ENCODE measurements around the gene ZFAND6.
"Not testable (repeated sequence)": the region's sequence is repeated elsewhere in the genome, so short reads cannot be mapped to it uniquely, and the experiment has no call there.

Gene ZFAND6

GRCh38 chr15:80095511-80095910 lies 36.0 kb downstream of the ZFAND6 start:
- H3K27me3 ChIP-seq (ENCODE audit: insufficient read depth, poor library complexity, severe bottlenecking) = no peaks in the 10 kb centered on the region
- peaks cover 10% of the 10 kb centered on the region; the same call in 1 of the 2 replicates for H3K36me3 ChIP-seq (ENCODE audit: low read depth)
- no peak for ATAC-seq (ENCODE audit: low read depth)
- no peak overlapping the region for H3K4me3 ChIP-seq (ENCODE audit: severe bottlenecking)
- TF ChIP-seq CTCF (IDR thresholded peaks at IDR 0.05; ENCODE audit: poor library complexity, severe bottlenecking) = no peak
- H3K4me1 ChIP-seq (ENCODE audit: insufficient read depth, poor library complexity, severe bottlenecking) = peaks cover 10% of the 10 kb centered on the region
- H3K9me3 ChIP-seq (ENCODE audit: severe bottlenecking) = no peaks in the 10 kb centered on the region
- no peak for DNase-seq (ENCODE audit: low spot score)
- H3K27ac ChIP-seq (ENCODE audit: poor library complexity, severe bottlenecking) = no peak overlapping the region

- Histone ChIP-seq H3K27ac (ENCODE audit: poor library complexity, severe bottlenecking) (no peak overlapping the region), H3K36me3 (ENCODE audit: low read depth) (peaks cover 10% of the 10 kb centered on the region; the same call in 1 of the 2 replicates), H3K4me3 (ENCODE audit: severe bottlenecking) (no peak overlapping the region), H3K9me3 (ENCODE audit: severe bottlenecking) (no peaks in the 10 kb centered on the region), H3K4me1 (ENCODE audit: insufficient read depth, poor library complexity, severe bottlenecking) (peaks cover 10% of the 10 kb centered on the region), H3K27me3 (ENCODE audit: insufficient read depth, poor library complexity, severe bottlenecking) (no peaks in the 10 kb centered on the region)
- ATAC-seq (ENCODE audit: low read depth) (no peak), DNase-seq (ENCODE audit: low spot score) (no peak)
- TF ChIP-seq CTCF (IDR thresholded peaks at IDR 0.05; ENCODE audit: poor library complexity, severe bottlenecking) = no peak
Observed at GRCh38 chr15:80095969-80096368, 36.5 kb downstream of the ZFAND6 start.

- DNase-seq (ENCODE audit: low spot score) = no peak
- no peak for ATAC-seq (ENCODE audit: low read depth)
- TF ChIP-seq CTCF (IDR thresholded peaks at IDR 0.05; ENCODE audit: poor library complexity, severe bottlenecking) = no peak
- H3K4me3 ChIP-seq (ENCODE audit: severe bottlenecking) = no peak overlapping the region
- H3K36me3 ChIP-seq (ENCODE audit: low read depth) = peaks cover 10% of the 10 kb centered on the region; the same call in 1 of the 2 replicates
- no peaks in the 10 kb centered on the region for H3K27me3 ChIP-seq (ENCODE audit: insufficient read depth, poor library complexity, severe bottlenecking)
- H3K9me3 ChIP-seq (ENCODE audit: severe bottlenecking) = no peaks in the 10 kb centered on the region
- H3K4me1 ChIP-seq (ENCODE audit: insufficient read depth, poor library complexity, severe bottlenecking) = peaks cover 10% of the 10 kb centered on the region
- no peak overlapping the region for H3K27ac ChIP-seq (ENCODE audit: poor library complexity, severe bottlenecking)
Observed at GRCh38 chr15:80098341-80098740, 38.9 kb downstream of the ZFAND6 start.

GRCh38 chr15:80099241-80099640 lies 39.8 kb downstream of the ZFAND6 start:
- no peak overlapping the region for H3K4me3 ChIP-seq (ENCODE audit: severe bottlenecking)
- no peaks in the 10 kb centered on the region for H3K9me3 ChIP-seq (ENCODE audit: severe bottlenecking)

GRCh38 chr15:80099662-80100061 lies 40.2 kb downstream of the ZFAND6 start:
- not testable (repeated sequence) for H3K9me3 ChIP-seq (ENCODE audit: severe bottlenecking); H3K27me3 ChIP-seq (ENCODE audit: insufficient read depth, poor library complexity, severe bottlenecking); H3K4me3 ChIP-seq (ENCODE audit: severe bottlenecking); DNase-seq (ENCODE audit: low spot score); ATAC-seq (ENCODE audit: low read depth); H3K4me1 ChIP-seq (ENCODE audit: insufficient read depth, poor library complexity, severe bottlenecking); H3K27ac ChIP-seq (ENCODE audit: poor library complexity, severe bottlenecking)
- peaks cover 12% of the 10 kb centered on the region; the same call in 1 of the 2 replicates for H3K36me3 ChIP-seq (ENCODE audit: low read depth)

More at GRCh38 chr15:80099241-80099640, 39.8 kb downstream of the ZFAND6 start:
- H3K27me3 ChIP-seq (ENCODE audit: insufficient read depth, poor library complexity, severe bottlenecking) = no peaks in the 10 kb centered on the region
- H3K36me3 ChIP-seq (ENCODE audit: low read depth) = peaks cover 10% of the 10 kb centered on the region; the same call in 1 of the 2 replicates
- no peak for DNase-seq (ENCODE audit: low spot score)
- no peak for TF ChIP-seq CTCF (IDR thresholded peaks at IDR 0.05; ENCODE audit: poor library complexity, severe bottlenecking)
- no peak overlapping the region for H3K27ac ChIP-seq (ENCODE audit: poor library complexity, severe bottlenecking)
- H3K4me1 ChIP-seq (ENCODE audit: insufficient read depth, poor library complexity, severe bottlenecking) = peaks cover 2% of the 10 kb centered on the region
- ATAC-seq (ENCODE audit: low read depth) = no peak
